ENCODE data around the gene FXYD3.

The FXYD3 gene

GRCh38 chr19:35151273-35152065, 35.8 kb downstream of the FXYD3 start:
- TF ChIP-seq TAF1 (IDR thresholded peaks at IDR 0.05; ENCODE audit: borderline replicate concordance, insufficient read depth, low read length), result no peak
- no peak for TF ChIP-seq FOXP2 (optimal IDR thresholded peaks at IDR 0.05; ENCODE audit: borderline replicate concordance, extremely low read depth, extremely low read length, insufficient read depth)
- TF ChIP-seq REST (IDR thresholded peaks at IDR 0.05; ENCODE audit: insufficient read depth in 1 of 2, low read depth in 2 of 2, low read length in 2 of 2), result no peak
- TF ChIP-seq SIN3A (IDR thresholded peaks at IDR 0.05; ENCODE audit: borderline replicate concordance, insufficient read depth, low read length), result no peak
- no peak for TF ChIP-seq POLR2AphosphoS5 (IDR thresholded peaks at IDR 0.05; ENCODE audit: low read depth, low read length)

- no peak for TF ChIP-seq REST (IDR thresholded peaks at IDR 0.05; ENCODE audit: insufficient read depth in 1 of 2, low read depth in 2 of 2, low read length in 2 of 2)
- TF ChIP-seq POLR2AphosphoS5 (IDR thresholded peaks at IDR 0.05; ENCODE audit: low read depth, low read length), result no peak
- TF ChIP-seq SIN3A (IDR thresholded peaks at IDR 0.05; ENCODE audit: borderline replicate concordance, insufficient read depth, low read length), result no peak
- no peak for TF ChIP-seq FOXP2 (optimal IDR thresholded peaks at IDR 0.05; ENCODE audit: borderline replicate concordance, extremely low read depth, extremely low read length, insufficient read depth)
- TF ChIP-seq TAF1 (IDR thresholded peaks at IDR 0.05; ENCODE audit: borderline replicate concordance, insufficient read depth, low read length), result no peak
Observed at GRCh38 chr19:35153701-35154524, 38.3 kb downstream of the FXYD3 start.

- TF ChIP-seq SIN3A (IDR thresholded peaks at IDR 0.05; ENCODE audit: borderline replicate concordance, insufficient read depth, low read length) (no peak), POLR2AphosphoS5 (IDR thresholded peaks at IDR 0.05; ENCODE audit: low read depth, low read length) (0 out of 2 replicates have a peak, but pooled peaks have one; percentile 49), FOXP2 (optimal IDR thresholded peaks at IDR 0.05; ENCODE audit: borderline replicate concordance, extremely low read depth, extremely low read length, insufficient read depth) (peak; percentile 22)
Observed at GRCh38 chr19:35154525-35155406, 39.1 kb downstream of the FXYD3 start, which contains the start of gene FXYD5. FXYD5 (plus strand) TSS chr19:35154735; CDS start chr19:35155551, 816 bp downstream.

GRCh38 chr19:35155441-35155840, 39.8 kb downstream of the FXYD3 start:
- no peak for TF ChIP-seq POLR2AphosphoS5 (IDR thresholded peaks at IDR 0.05; ENCODE audit: low read depth, low read length)
- TF ChIP-seq TAF1 (IDR thresholded peaks at IDR 0.05; ENCODE audit: borderline replicate concordance, insufficient read depth, low read length), result no peak
- TF ChIP-seq FOXP2 (optimal IDR thresholded peaks at IDR 0.05; ENCODE audit: borderline replicate concordance, extremely low read depth, extremely low read length, insufficient read depth), result no peak
- no peak for TF ChIP-seq REST (IDR thresholded peaks at IDR 0.05; ENCODE audit: insufficient read depth in 1 of 2, low read depth in 2 of 2, low read length in 2 of 2)
- TF ChIP-seq SIN3A (IDR thresholded peaks at IDR 0.05; ENCODE audit: borderline replicate concordance, insufficient read depth, low read length), result no peak

Data from PFSK-1 (cell line).